ENCODE measurements around the gene ADD2. TPM values are rescaled to one million over a fixed set of nuclear protein-coding genes. Genes with fewer than 3 reads are reported as not detected.

ADD2 gene
- total RNA-seq, 1 donor from 2014 or later = 0.15 TPM

DNA sequence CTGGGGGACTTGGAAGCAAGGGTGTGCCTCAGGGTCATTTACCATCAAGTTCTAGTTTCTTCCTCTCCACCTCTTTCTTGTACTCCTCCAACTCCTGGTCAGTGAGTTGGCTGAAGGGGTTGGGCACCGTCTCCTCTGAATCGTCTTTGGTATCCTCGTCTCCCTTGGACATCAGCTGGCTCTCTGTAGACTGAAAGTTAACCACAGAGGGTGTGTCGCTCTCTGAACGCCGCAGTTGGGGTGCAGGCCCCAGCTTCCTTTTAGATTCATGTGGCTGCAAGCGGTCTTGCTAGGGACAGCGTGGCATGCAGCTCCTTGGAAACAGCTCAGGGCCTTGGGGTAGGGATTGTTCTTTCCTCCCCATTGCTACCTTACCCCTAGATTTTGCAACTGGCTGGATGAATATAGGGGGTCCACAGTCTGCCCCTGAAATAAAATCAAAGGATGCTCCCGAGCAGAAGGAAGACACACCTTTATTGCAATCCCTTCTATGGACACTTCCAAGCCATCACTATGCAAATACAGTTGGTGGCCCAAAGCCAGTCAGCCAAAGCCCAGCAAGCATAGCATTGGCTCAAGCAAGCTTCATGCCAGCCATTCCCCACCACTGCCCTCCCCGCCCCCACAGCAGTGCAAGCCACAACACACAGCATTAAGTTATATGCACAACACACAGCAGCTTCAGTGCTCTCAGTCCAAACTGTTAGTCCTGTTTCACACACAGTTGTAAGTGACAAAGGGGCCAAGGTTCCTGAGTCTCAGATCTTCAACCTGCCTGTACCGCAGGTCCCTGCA, 93.2 kb downstream of the ADD2 start:
- Mint-ChIP-seq H3K27ac (ENCODE audit: unreplicated experiment) (no peak overlapping the region), H3K4me1 (ENCODE audit: low read depth) (no peaks in the 10 kb centered on the region), H3K4me3 (ENCODE audit: unreplicated experiment) (no peak overlapping the region), H3K27me3 (ENCODE audit: low read depth) (peaks cover 3% of the 10 kb centered on the region), H3K9me3 (ENCODE audit: low read depth) (no peaks in the 10 kb centered on the region), H3K36me3 (ENCODE audit: low read depth) (no peaks in the 10 kb centered on the region)
- no peak for DNase-seq (ENCODE audit: low spot score)
- TF ChIP-seq, protein P1, sequence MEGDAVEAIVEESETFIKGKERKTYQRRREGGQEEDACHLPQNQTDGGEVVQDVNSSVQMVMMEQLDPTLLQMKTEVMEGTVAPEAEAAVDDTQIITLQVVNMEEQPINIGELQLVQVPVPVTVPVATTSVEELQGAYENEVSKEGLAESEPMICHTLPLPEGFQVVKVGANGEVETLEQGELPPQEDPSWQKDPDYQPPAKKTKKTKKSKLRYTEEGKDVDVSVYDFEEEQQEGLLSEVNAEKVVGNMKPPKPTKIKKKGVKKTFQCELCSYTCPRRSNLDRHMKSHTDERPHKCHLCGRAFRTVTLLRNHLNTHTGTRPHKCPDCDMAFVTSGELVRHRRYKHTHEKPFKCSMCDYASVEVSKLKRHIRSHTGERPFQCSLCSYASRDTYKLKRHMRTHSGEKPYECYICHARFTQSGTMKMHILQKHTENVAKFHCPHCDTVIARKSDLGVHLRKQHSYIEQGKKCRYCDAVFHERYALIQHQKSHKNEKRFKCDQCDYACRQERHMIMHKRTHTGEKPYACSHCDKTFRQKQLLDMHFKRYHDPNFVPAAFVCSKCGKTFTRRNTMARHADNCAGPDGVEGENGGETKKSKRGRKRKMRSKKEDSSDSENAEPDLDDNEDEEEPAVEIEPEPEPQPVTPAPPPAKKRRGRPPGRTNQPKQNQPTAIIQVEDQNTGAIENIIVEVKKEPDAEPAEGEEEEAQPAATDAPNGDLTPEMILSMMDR (IDR thresholded peaks at IDR 0.05) = no peak

DNA sequence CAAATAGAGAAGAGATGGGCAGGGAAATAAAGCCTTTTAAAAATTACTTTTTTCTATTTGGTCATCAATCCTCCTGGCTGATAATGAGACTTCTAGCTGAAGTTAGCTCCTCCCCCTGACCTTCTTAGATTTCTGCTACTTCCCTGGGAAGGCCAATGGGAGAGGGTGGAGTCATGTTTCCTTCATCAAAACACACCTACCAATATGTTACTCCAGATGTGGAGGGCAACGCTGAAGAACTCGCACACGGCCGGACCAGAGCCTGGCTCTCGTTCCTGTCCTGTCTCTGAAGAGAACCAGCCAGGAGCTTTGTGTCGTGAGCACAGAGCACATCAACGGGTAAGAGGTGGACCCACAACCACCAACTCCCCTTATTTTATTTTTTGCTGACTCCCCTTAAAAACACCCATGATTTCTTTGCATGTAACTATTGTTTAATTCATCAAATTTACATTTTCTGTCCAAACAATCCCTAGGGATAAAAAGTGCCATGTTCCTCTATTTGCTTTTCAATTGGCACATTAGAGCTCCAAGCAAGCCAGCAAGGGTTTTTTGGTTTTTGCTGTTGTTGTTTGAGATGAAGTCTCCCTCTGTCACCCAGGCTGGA, 94.9 kb downstream of the ADD2 start:
- no peak overlapping the region for H3K4me3 Mint-ChIP-seq (ENCODE audit: unreplicated experiment)
- TF ChIP-seq, protein P1 (IDR thresholded peaks at IDR 0.05) = no peak
- DNase-seq (ENCODE audit: low spot score) = no peak
- no peaks in the 10 kb centered on the region for H3K27me3 Mint-ChIP-seq (ENCODE audit: low read depth)
- no peaks in the 10 kb centered on the region for H3K4me1 Mint-ChIP-seq (ENCODE audit: low read depth)
- H3K36me3 Mint-ChIP-seq (ENCODE audit: low read depth) = no peaks in the 10 kb centered on the region
- H3K9me3 Mint-ChIP-seq (ENCODE audit: low read depth) = no peaks in the 10 kb centered on the region
- H3K27ac Mint-ChIP-seq (ENCODE audit: unreplicated experiment) = no peak overlapping the region

DNA sequence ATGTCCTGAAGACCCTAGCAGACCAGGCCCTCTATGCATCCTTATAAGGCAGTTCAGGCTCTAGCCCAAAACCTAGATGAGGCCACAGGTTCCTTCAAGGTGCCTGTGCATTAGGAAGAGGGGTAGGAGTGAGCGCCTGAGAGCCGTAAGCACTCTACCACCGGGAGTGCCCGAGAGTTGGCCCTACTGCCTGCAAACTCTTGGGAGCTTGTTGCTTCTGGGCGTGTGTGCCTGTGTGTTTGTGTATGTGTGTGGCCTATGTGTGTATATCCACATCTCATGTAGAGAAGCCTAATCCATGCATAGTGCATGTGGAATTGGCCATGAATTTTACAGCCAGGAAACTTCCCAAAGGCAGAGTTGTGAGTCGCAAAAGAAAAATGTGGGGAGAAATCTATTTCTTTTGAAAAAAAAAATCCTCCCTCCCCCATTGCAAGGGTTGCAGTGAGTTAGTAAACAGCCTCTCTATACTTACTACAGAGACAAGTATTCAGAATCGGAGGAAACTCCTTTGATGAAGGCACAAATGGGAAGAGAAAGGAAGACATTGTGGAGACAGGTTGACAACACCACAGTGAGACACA, 96.8 kb downstream of the ADD2 start:
- no peaks in the 10 kb centered on the region for H3K27me3 Mint-ChIP-seq (ENCODE audit: low read depth)
- H3K9me3 Mint-ChIP-seq (ENCODE audit: low read depth) = no peaks in the 10 kb centered on the region
- TF ChIP-seq, protein P1 (IDR thresholded peaks at IDR 0.05) = no peak
- no peak overlapping the region for H3K27ac Mint-ChIP-seq (ENCODE audit: unreplicated experiment)
- H3K4me1 Mint-ChIP-seq (ENCODE audit: low read depth) = no peaks in the 10 kb centered on the region
- H3K36me3 Mint-ChIP-seq (ENCODE audit: low read depth) = no peaks in the 10 kb centered on the region
- H3K4me3 Mint-ChIP-seq (ENCODE audit: unreplicated experiment) = no peak overlapping the region
- no peak for DNase-seq (ENCODE audit: low spot score)

DNA sequence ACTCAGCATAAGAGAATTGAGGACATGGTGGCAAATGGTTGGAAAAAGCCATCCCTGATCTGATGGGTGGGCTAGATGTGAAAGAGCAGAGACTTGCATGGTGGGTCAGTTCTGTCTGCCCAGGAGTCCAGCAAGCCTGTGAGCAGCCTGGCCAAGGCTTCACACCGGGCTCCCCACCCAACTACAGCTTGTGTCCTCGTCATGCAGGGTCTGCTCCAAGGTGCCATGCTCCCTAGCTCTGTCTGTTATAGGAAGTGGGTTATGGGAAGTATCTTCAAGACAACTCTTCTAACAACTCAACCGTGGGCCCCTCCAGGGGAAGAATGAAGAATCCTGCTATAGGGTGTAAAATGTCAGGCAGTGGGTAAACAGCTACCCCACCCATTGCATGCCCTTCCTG, 97.4 kb downstream of the ADD2 start:
- TF ChIP-seq, protein P1 (IDR thresholded peaks at IDR 0.05) = no peak
- H3K27ac Mint-ChIP-seq (ENCODE audit: unreplicated experiment) = no peak overlapping the region
- H3K4me3 Mint-ChIP-seq (ENCODE audit: unreplicated experiment) = no peak overlapping the region
- peaks cover under 1% of the 10 kb centered on the region for H3K27me3 Mint-ChIP-seq (ENCODE audit: low read depth)
- no peaks in the 10 kb centered on the region for H3K36me3 Mint-ChIP-seq (ENCODE audit: low read depth)
- H3K4me1 Mint-ChIP-seq (ENCODE audit: low read depth) = no peaks in the 10 kb centered on the region
- no peaks in the 10 kb centered on the region for H3K9me3 Mint-ChIP-seq (ENCODE audit: low read depth)
- DNase-seq (ENCODE audit: low spot score) = no peak

DNA sequence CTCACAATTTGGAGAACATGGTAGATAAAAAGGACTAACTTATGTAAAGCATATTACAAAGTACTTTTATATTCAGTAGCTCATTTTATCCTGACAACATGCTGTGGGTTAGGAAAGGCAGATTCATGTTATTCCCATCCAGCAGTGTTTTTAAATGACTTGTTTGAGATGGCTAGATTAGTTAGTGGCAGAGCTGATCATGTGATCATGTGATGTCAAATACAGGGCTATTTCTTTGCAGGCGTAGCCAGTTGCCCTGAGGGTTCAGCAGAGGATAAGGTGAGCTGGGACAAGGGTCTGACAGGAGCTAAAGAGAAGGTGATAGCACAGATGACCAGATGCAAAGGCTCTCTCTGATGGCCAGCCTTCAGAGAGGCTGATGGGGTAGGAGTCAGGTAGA, 97.8 kb downstream of the ADD2 start:
- H3K36me3 Mint-ChIP-seq (ENCODE audit: low read depth) = no peaks in the 10 kb centered on the region
- DNase-seq (ENCODE audit: low spot score) = no peak
- no peak overlapping the region for H3K27ac Mint-ChIP-seq (ENCODE audit: unreplicated experiment)
- H3K4me1 Mint-ChIP-seq (ENCODE audit: low read depth) = no peaks in the 10 kb centered on the region
- TF ChIP-seq, protein P1 (IDR thresholded peaks at IDR 0.05) = no peak
- peaks cover 5% of the 10 kb centered on the region for H3K27me3 Mint-ChIP-seq (ENCODE audit: low read depth)
- no peaks in the 10 kb centered on the region for H3K9me3 Mint-ChIP-seq (ENCODE audit: low read depth)
- H3K4me3 Mint-ChIP-seq (ENCODE audit: unreplicated experiment) = no peak overlapping the region

All from chondrocyte (in vitro differentiated cells).